Suppressor macrophage treated with lipopolysaccharide for 1 hour (primary cell): ENCODE results near the gene FA2H.
"Not testable (repeated sequence)": the region's sequence is repeated elsewhere in the genome, so short reads cannot be mapped to it uniquely, and the experiment has no call there.

Source experiments
- DNase-seq, 3 donors: peaks; one replicate each; pipeline ENCODE4 v3.0.0-alpha.2; 2020 to 2022

The FA2H gene

DNA sequence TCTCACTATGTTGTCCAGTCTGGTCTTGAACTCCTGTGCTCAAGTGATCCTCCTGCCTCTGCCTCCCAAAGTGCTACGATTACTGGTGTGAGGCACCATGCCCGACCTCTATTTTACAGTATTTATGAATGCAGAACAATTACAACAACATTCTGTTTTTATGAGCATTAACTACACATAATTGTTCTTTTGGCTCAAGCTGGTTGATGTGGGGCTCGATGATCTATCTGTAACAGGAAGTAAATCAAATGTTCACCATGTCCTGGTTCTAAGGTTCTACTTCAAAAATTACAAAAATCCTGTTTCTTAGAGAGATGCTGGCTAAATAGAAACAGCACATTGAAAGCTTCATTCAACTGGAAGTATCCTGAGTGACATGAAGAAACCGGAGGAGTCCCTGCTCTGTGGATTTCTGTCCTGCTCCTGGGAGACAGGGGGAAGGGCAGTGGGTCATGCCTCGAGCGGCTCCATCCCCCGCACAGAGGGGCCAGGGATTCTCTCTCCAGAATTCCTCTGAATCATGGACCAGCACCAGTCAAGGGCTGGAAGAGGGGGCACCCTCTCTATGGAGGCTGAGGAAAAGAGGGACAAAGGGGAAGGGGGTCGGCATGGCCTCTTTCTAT lies 31.5 kb downstream of the FA2H start:
- DNase-seq, result no peak

DNA sequence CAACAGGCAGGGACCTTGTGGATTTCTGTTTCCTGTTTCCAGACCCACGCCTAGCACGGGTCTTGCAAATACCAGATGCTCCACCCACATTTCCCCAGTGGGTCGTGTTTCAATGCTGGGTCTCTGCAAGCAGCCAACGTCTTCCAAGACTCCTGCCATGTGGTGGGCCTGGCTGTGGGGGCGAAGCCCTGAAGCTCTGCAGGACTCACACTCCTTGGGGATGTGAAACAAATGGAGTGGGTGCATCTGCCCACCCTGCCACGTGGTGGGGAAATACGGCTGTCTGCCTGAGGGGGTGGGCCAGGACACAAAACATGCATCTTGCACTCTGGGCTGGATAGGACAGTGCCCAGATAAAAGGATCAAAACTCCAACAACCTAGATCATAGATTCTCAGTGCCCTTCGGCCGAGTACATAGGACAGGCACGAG lies 32.6 kb downstream of the FA2H start:
- DNase-seq, result peak; percentile 71 to 83 (median 79)

DNA sequence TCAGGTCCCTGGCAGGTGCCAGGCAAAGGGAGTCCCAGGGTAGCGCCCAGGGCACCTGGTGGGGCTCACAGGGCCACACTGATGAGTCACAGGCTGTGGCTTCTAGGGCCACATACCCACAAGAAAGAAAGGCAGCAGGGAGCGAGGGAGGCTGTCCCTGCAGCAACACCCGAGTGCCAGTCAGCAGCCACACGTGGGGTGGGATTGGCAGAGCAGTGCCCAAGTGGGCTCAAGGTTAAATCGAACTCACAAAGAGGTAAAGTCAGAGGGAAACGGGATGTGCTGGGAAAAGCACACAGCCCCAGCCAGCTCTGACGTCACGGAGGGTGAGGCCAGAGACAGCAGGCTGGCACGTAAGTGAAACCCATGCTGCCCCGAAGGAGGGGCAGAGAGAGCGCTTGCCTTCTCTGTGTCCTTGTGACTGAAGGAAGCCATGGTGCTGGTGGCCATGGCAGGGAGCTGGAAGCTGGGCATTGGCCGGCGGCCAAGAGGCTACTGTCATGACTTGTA lies 33.8 kb downstream of the FA2H start:
- peak in 1 of 3 donors; percentile 10 for DNase-seq

DNA sequence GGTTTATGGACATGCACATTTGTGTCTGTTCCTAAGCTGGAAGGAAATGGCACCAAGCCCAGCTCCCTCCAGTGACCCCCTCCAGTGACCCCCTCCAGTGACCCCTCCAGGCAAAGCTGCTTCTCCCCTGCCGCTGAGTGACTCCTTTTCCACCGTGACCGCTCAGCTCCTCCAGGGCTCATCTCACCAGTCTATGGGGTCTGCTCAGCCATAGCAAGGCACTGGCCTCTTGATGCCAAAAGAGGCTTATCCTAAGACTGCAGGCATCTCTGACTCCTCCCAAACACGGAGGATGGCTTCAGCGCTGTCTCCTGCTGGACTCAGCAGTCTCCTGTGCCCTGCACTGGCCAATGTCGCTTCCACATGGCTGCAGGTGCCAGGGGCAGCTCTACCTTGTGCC lies 35.3 kb downstream of the FA2H start:
- DNase-seq, result no peak

DNA sequence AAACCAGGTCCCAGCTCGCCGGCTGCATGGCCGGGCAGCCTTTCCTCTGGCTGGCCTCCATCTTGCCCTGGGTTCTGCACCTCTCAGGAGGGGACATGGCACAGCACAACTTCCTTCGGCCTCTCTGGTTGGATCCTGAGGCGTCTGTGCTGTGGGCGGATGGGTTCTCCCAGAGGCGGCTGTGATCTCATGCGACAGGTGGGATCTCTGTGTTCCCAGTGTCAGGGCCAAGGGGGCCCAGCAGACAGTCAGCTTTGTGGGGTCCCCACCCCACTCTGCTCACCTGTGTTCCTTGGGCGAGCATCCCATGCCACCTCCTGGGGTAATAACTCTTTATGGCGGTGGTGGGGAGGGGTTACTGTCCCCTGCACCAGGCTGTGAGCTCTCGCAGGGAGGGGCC lies 35.8 kb downstream of the FA2H start:
- no peak for DNase-seq

DNA sequence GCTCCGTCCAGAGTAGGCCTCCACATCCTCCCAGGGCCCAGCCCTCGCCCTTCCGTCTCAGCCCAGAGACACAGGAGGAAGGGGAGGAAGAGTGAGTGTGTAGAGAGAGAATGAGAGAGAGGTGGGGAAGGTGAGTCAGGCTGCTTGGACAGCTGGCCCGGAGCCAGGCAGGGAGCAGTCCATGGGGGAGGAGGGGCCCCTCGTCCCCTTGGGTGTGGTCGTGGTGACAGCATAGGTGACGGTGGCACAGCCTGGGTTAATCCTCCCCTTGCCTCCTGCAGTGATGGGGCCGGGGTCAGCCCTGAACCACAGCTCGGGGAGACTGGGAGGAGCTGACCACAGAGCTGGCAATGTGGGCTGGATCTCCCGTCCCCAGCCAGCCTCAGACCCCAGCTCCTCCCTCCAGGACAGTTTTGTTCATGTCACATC lies 36.5 kb downstream of the FA2H start:
- no peak for DNase-seq

DNA sequence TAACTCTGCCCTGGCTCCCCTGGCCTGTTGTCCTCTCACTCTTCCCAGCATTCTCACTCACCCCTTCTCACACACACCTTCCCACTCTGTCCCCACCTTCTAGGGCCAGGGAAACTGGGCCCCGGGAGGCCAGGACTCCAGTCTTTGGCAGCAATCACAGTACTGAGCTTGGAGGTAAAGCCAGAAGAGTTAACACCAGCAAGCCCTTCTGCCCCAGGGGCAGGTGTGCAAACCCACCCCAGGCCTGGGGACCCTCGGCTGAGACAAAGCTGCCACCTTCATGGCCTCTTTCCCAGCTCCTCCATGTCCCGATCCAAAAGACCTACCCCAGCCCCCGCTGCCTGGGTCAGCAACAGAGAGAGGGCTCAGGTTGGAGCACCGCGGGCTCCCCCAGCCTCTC lies 37.1 kb downstream of the FA2H start:
- DNase-seq, result no peak

DNA sequence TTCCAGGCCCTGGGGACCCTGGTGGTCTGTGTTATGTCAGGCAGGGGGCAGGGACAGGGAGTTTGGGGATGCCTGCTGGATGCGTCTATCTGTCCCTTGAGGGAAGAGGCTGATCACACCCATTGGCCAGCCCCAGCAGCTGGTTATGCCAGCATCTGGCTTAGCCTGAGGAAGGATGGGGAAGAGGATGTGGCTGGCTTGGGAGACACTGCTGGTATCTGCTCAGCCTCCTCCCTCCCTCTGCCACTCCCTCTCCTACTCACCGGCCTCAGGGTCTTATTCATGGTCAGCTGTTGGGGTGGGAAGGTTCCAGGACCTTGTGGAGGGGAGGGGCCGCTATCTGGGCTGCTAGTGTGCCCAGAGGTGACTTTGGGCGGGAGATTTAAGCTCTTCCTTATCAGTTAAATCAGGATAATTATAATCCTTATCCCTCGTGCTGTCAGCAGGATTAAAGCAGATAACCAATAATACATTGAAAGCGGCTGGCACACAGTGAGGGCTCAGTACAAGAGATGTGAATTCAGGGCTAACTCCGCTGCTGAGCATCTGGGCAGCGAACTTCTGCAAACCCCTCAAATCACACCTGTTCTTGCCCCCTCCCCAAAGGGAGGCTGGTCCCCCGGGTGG lies 38.0 kb downstream of the FA2H start:
- peak in 2 of 3 donors; percentile 18 to 44 for DNase-seq

DNA sequence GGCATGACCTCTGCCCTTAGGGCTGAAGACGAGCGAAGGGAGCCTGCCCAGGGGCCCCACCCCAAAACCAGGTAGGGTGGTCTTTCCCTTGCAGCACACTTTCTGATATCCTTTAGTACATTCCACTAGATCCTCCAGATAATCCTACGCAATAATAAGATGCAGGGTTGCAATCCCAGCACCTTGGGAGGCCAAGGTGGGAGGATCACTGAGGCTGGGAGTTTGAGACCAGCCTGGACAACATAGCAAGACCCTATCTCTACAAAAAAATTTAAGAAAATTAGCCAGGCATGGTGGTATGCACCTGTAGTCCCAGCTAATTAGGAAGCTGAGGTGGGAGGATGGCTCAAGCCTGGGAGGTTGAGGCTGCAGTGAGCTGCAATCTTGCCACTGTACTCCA lies 39.1 kb downstream of the FA2H start:
- no peak for DNase-seq

DNA sequence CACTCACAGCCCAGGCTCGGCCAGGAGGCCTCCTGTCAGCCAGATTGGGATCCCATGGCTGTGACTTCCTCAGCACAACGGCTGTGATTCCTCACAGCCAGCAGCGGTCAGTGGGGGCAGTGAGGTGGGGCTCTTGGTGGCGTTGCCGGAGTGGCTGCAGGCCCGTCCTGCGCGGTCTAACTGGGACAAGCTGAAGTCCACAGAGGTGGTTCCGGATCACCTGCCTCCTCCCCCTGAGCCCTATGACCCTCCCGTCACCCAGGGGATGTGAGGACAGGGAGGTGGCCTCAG lies 39.5 kb downstream of the FA2H start:
- DNase-seq, result no peak

DNA sequence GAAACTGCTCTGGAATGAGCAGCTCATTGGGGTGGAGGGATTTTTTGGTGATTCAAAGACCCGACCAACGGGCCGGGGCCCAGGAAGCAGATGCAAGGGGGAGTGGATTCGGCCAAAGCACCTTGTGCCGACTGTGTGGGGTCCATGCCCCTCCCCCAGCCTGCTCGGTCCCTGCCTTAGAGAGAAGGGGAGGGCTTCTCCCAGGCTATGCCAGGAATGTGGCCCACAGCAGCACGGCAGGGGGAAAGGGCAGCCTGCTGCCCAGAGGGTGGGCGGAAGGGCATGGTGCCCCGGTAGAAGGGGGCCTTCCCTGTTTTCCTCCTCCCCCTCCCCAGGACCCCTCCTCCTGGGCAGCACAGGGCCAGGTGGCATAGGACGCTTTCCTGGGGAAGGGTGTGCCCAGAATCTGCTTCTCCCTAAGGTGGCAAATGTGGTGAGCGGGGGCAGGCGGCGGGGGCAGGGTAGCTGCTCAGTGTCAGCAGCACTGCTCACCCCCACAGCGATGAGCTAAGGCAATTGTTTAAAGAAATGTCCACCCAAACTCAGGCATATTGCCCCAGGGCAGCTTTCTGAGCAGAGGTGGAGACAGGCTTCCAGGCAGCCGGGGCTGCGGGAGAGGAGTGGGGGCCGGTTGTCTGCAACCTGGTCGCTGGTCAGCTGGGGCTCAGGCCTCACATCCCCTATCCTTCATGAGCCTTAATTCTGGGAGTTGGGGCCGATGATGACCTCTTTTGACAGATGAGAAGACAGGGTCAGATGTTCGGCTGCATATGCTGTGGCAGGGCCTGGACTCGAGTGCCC lies 40.1 kb downstream of the FA2H start:
- DNase-seq, result no peak

DNA sequence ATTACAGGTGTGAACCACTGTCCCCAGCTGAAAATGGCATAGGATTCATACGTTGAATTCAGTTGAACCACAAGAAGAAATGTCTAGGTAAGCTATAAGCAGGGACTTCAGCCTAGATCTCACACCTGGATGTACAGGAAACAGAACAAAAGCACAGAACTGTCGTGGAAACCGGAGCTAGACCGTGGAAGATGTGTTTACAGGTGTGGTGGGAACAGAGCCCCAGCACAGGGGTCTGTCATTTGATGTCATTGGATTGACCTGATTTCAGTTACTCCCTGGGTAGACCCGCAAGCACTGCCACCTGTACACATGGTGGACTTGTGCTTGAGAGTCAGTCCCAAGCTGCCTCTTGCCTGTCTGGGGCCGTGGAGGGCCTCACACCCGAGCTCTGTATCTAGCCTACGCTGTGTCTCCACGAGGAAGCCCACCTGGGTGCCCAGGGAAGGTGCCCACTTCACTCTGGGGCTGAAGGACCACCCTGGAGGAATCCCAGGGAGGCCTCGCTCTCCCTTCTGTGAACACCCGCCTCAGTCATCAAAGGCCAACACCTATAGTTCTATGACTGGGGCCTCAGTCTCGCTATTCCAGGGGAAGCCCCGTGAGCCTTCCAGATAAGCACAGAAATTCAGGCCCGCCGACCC lies 41.8 kb downstream of the FA2H start:
- no peak for DNase-seq

DNA sequence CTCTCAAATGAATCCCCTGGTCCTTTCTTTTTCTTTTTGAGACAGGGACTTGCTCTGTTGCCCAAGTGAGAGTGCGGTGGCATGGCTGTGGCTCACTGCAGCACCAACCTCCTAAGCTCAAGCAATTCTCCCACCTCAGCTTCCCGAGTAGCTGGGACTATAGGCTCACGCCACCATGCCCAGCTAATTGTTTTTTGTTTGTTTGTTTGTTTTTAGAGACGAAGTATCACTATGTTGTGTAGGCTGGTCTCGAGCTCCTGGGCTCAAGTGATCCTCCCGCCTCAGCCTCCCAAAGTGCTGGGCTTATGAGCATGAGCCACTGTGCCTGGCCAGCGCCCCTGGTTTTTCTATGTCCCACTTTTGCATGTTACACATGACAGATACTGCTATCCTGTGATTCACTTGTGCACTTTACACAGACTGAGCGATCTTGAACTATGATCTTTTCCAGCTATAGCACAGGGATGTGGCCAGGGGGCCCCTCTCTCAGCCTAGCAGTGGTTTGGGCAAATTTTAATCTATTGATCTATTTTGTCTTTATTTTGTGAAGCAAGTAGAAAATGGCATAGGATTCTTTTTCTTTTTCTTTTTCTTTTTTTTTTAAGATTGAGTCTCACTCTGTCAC lies 42.7 kb downstream of the FA2H start:
- DNase-seq, result no peak

DNA sequence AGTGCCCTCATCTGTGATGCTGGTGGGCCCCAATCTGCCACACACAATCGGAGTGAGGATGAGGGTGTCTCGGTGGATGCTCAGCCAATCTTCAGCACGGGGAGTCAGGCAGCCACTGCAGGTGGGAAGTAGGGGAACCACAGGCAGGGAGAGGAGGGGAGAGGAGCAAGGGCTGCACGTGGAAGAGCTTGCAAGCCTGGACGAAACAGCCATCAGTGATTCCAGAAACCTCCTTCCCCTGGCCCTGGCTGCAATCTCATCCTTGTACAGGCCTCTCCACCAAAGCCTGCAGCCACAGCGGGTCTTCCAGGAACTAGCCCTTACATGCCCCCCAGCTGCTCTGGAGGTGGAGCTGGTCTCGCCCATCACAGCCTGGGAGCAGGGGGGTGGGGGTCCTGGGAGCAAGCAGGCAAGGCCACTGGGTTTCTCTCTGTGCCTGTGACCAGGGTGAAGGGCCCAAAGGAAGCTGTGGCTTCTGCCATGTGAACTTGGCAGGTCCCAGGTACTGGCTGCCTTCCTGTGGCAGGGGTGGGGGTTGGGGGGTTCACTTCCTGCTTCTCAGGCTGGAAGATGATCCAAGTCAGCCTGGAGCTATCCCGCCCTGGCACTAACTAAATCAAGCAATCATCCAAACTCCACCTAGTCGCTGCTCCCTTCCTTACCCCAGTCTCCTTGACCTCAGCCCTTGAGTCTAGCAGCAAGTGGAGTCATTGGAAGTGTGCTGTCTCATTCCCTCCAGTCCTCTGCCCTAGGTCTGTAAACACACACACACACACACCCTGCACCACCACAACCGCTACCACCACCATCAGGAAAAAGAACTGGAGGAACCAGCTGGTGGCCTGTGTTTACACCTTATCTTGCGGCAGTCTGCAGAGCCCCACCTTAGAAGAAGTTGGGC lies 44.6 kb downstream of the FA2H start:
- no peak for DNase-seq

DNA sequence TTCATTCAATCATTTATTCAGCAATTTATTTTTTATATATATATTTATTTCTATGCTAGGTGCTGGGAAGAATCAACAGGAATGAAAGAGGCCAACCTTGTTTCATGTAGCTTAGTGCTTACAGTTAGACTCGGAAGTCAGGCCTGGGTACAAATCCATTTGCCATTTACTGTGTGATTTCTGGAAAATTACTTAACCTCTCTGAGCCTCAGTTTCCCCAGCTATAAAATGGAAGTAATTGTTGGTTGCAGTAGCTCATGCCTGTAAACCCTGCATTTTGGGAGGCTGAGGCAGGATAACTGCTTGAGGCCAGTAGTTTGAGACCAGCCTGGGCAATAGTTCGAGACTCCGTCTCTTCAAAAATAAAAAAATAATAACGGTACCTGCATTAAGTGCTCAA lies 46.7 kb downstream of the FA2H start:
- DNase-seq, result no peak

DNA sequence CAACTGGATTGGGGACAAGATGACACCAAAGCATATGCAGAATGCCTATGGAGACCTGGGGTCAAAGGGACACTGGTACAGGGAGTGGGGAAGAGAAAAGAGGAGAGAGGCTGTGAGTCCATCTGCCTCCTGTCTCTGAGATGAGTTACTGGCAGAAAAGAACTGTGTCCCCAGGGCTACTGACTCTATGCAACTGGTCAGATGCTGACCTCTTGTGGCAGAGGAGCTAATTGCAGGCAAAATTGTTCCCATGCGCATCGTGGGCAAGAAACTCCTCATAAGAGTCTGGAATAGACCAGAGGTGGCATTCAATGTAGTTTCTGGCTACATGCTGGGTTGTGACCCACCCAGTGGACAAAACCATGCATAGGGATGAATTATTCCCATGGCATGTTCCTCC lies 47.9 kb downstream of the FA2H start:
- peak; percentile 67 to 80 (median 76) for DNase-seq

DNA sequence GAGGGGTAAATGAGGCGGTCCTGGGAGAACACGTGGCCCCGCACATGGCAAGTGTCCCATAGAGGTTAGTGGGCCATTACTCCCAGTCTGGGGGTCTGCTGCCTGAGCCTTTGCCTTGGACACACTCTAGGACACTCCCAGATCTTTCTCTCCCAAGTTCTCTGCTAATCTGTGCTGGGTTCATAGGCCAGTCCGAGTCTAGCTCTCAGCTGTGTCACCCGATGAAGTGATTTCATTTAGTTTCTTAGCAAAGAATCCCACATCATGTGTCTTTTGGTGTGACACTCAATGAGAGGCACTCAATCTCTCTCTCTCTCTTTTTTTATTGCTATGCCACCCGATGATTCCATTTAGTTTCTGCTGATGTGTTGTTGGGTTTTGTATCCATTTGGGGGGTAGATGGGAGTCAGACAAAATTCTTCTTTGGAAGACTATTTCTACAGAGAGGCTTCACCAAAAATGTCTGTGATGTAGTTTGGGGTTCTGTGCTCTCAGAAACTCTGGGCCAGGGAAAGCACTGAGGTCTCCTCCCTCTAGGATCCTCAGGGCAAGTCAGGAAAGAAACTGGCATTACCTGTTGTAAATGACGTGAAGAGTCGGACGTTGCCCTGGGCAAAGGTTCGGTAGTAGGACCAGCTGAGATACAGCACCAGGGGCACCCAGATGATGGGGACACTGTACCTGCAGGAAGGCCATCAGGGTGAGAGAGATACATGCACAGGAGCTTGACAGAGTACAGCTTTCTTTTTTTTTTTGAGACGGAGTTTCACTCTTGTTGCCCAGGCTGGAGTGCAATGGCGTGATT lies 48.8 kb downstream of the FA2H start:
- no peak for DNase-seq

DNA sequence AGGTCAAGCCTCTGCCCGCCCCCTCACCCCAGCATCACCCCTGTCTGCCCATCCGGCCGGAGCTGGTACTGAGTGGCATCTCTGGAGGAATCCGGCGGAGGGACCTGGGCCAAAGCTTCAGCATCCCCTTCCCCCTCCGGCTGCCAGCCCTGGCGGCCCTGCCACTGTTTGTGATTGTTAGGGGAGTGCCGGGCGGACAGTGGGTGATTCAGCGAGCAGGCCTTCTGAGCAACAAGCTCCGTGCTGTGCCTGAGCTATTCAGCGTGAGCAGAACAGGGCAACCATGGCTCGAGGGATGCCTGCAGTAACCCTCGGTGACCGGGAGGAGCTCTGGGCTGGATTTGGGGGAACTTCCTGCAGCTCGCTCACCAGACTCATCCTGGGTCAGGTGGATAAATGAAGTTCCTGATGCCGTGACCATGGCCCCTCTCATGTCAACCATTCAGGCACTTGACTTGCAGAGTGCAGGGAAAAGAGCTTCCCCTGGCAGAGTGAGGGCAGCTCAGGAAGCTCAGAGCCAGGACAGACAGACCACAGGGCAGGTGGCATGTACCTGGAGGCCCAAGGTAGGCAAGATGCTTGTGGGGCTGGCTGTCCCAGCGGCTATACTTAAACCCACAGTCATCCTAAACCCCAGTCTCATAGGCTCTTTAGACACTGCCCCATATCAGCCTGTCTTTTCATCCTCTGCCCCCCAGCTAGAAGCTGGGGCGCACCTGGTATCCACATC lies 49.6 kb downstream of the FA2H start:
- no peak for DNase-seq

DNA sequence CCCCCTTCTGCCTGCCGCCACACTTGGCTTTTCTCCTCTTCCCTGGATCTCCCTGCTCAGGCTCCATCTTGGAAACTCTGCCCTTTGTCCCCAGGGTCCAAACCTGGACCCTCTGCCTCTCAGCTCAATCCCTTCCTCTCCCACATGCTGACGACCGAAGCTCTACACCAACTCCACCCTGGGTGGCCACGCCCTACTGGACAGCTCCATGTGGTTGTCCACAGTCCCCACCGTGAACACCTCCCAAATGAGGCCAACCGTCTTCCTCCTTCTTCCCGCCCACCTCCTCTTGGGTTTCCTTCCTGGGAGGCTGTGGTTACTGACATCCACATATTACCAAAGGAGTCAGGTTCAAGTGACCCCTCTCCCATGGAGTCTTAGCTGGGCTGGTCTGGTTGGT lies 51.4 kb downstream of the FA2H start:
- DNase-seq, result peak; percentile 22 to 43 (median 31)

DNA sequence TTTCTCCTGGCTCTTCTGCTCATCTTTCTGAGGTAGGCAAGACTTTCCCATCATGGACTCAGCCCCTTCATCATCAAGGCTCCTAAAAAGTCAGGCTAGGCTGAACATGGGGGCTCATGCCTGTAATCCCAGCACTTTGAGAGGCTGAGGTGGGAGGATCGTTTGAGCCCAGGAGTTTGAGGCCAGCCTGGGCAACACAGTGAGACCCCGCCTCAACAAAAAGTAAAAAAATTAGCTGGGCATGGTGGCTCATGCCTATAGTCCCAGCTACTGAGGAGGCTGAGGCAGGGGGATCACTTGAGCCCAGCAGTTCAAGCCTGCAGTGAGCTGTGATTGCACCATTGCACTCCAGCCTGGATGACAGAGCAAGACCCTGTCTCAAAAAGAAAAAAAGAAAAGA lies 52.5 kb downstream of the FA2H start:
- DNase-seq, result not testable (repeated sequence)
